ENCODE measurements around the gene ZNF683.
A peak's percentile ranks its signal among the peaks of the same experiment; 100 is the strongest.
"Not testable (repeated sequence)": the region's sequence is repeated elsewhere in the genome, so short reads cannot be mapped to it uniquely, and the experiment has no call there.

ZNF683 gene

GRCh38 chr1:26401891-26402290, 29.3 kb upstream of the ZNF683 start:
- TF ChIP-seq, protein P1, sequence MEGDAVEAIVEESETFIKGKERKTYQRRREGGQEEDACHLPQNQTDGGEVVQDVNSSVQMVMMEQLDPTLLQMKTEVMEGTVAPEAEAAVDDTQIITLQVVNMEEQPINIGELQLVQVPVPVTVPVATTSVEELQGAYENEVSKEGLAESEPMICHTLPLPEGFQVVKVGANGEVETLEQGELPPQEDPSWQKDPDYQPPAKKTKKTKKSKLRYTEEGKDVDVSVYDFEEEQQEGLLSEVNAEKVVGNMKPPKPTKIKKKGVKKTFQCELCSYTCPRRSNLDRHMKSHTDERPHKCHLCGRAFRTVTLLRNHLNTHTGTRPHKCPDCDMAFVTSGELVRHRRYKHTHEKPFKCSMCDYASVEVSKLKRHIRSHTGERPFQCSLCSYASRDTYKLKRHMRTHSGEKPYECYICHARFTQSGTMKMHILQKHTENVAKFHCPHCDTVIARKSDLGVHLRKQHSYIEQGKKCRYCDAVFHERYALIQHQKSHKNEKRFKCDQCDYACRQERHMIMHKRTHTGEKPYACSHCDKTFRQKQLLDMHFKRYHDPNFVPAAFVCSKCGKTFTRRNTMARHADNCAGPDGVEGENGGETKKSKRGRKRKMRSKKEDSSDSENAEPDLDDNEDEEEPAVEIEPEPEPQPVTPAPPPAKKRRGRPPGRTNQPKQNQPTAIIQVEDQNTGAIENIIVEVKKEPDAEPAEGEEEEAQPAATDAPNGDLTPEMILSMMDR (IDR thresholded peaks at IDR 0.05; ENCODE audit: low read depth, low read length): no peak
- no peak overlapping the region for H3K4me3 ChIP-seq (ENCODE audit: low read depth, low read length)

DNA sequence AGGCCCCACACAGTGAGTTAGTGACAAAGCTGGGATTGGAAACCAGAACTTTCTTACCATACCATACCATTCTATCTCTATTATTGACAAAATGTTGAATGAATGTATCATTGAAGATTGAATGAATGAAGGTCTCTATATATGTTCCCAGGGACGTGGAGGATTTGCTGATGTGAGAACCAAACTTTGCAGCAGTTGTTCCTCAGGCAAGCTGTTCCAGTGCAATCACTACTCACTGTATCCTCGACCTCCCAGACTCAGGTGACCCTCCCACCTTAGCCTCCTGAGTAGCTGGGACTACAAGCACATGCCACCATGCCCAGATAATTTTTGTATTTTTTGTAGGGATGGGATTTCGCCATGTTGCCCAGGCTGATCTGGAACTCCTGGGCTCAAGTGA, 26.5 kb upstream of the ZNF683 start:
- TF ChIP-seq, protein P1 (IDR thresholded peaks at IDR 0.05; ENCODE audit: low read depth, low read length): no peak
- no peak overlapping the region for H3K4me3 ChIP-seq (ENCODE audit: low read depth, low read length)

DNA sequence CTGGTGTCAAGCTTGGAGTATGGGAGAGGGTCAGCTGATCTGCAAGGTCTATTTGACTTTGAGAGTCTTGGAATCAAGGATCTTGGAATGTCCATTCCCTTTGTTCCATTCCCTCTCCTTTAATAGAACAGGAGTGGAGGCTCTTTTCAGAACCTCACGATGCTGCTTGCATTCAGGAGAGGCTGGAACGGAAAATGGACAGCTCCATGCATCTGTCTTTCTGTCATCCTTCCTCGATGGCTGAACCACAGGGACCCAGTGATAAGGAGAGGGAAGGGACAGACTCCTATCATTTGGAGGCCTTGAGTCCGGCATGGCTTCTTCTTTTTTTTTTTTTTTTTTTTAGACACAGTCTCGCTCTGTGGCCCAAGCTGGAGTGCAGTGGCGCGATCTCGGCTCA, 23.2 kb upstream of the ZNF683 start:
- no peak overlapping the region for H3K4me3 ChIP-seq (ENCODE audit: low read depth, low read length)
- TF ChIP-seq, protein P1 (IDR thresholded peaks at IDR 0.05; ENCODE audit: low read depth, low read length): no peak

DNA sequence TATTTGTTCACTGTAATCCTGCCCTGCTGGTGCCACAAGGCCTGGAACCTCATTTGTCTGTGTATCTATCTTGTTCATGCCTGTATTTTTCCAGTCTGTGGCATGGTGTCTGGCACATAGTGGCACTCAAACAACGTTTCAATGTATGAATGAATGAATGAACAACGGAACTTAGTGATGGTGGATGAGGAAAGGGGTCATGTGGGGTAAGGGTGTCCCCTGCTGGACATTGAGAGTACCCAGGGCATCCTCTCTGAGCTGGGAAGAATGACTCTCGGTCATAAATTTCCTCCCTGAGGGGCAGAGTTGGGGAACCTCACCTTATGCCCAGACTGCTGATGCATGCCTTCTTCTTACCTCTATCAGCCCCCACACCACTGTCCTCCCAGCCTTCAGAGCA, 18.9 kb upstream of the ZNF683 start:
- TF ChIP-seq, protein P1 (IDR thresholded peaks at IDR 0.05; ENCODE audit: low read depth, low read length): peak; percentile 96
- no peak overlapping the region for H3K4me3 ChIP-seq (ENCODE audit: low read depth, low read length)

DNA sequence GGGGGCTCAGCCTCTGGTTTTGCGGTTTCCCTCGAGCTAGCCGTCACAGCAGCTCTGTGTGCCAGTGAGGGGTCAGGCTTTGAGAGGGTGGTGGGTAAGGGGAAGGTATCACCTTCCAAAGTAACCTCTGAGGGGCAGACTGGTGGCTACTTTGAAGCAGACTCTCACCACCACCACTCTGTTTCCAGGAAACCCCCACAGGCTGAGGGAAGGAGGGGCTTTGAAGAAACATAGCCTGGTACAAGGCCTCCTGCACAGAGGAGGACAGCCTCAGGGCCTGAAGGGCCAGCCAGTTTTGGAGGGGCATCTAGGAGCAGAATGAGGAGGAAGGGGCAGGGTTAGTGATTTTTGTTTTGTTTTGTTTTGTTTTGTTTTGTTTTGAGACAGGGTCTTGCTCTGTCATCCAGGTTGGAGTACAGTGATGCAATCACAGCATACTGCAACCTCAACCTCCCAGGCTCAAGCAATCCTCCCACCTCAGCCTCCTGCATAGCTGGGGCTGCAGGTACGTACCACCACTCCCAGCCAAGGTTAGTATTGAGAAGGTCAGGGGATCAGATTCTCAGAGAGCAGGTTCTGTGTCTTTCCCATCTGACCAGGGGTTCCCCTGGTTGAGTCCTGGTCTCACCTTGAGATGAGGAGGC, 17.2 kb upstream of the ZNF683 start:
- no peak overlapping the region for H3K4me3 ChIP-seq (ENCODE audit: low read depth, low read length)
- TF ChIP-seq, protein P1 (IDR thresholded peaks at IDR 0.05; ENCODE audit: low read depth, low read length): no peak

DNA sequence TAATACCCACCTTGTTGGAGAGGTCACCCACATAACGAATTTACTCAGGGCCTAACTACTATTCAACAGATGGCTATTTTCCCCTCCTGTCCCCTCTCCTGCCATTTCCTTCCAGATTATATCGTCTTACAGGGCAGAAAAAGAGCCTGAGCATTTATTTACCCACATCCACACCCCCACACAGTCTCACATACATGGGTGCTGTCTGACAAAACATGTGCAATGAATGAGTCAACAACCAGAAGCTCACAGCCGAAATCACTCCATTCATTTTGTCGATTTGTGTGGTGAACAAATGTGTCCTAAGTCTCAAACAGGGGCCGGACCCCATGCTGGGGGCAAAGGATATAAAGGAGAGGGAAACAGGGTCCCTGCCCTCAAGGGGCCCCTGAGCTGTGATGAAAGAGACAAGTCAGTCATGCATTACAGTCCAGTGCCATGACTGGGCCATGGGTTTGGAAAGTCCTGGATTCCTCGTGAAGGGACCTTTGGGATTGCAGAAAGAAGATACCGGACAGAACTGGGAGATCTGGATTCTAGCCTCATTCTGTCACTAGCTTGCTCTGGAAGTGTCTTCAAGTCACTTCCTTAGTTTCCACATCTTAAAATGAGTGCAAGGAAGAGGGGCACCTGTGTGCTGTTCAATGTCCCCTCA, 16.4 kb upstream of the ZNF683 start:
- TF ChIP-seq, protein P1 (IDR thresholded peaks at IDR 0.05; ENCODE audit: low read depth, low read length): no peak
- H3K4me3 ChIP-seq (ENCODE audit: low read depth, low read length): no peak overlapping the region

- no peak overlapping the region for H3K4me3 ChIP-seq (ENCODE audit: low read depth, low read length)
- TF ChIP-seq, protein P1 (IDR thresholded peaks at IDR 0.05; ENCODE audit: low read depth, low read length): no peak
Measured at GRCh38 chr1:26387447-26387846, 14.9 kb upstream of the ZNF683 start.

- not testable (repeated sequence) for H3K4me3 ChIP-seq (ENCODE audit: low read depth, low read length)
Measured at GRCh38 chr1:26385063-26385462, 12.5 kb upstream of the ZNF683 start.
